ENCODE results near the gene FBXL12.

The FBXL12 gene

DNA sequence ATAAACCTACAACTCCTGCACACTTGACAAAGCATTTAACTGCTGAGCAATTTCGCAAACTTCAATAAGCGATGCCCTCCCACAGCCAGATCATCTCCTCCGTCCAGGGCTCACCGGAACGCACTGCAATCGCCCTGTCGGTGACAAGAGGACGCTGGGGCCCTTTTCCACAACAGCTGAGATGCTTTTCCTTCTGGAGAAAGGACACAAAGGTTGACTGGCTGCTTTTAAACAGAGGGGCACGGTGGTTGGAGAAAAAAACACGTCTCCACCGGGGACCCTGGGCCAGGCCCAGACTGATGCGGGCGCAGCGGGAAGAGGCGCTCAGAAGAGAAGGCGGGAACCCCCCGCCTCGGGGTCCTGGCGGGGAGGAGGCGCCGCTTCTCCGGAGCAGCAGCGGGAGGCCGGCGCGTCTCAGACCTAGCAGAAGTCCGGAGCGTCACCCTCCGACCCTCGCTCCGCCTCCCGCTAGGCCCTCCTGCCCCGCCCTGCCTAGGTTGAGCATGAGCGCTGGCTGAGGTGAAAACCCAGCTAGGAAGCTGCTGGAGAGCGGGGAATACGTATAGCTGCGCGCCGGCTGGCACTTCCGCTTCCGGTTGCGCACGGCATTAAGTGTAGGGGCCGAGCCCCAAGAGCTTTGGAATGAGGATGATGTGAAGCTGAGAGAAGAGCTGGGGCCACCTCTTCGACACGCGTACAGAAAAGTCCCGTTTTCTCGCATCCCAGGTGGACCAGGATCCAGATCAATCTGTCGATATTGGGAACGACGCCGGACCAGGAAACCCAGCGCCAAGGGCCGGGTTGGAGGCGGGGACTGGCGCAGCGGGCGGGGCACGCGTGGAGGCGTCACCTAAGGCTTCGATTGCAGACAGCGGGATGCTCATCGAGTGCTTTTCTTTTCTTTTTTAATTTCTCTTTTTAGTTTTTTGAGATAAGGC, 50.4 kb downstream of the FBXL12 start, which contains the start of gene ZNF846 (continued):
- TF ChIP-seq ZNF518A (tag by site-specific recombination; conservative IDR thresholded peaks at IDR 0.05; ENCODE audit: low read depth) (peak; percentile 91), ZNF610 (tag by site-specific recombination; IDR thresholded peaks at IDR 0.05; ENCODE audit: borderline replicate concordance) (peak; percentile 85), ZFP3 (tag by site-specific recombination; IDR thresholded peaks at IDR 0.05; ENCODE audit: low read depth) (no peak), ZNF837 (tag by site-specific recombination; IDR thresholded peaks at IDR 0.05) (no peak), HIC1 (tag by site-specific recombination; IDR thresholded peaks at IDR 0.05) (peak; percentile 93), GFI1B (tag by site-specific recombination; IDR thresholded peaks at IDR 0.05) (no peak), ZNF707 (tag by site-specific recombination; IDR thresholded peaks at IDR 0.05) (no peak), HOXC10 (CRISPR knock-in tag; IDR thresholded peaks at IDR 0.05) (no peak), ZNF146 (tag by site-specific recombination; IDR thresholded peaks at IDR 0.05) (0 out of 2 replicates have a peak, but pooled peaks have one; percentile 8), ZFP37 (tag by site-specific recombination; IDR thresholded peaks at IDR 0.05) (peak; percentile 89; the same call in 1 of the 2 replicates), ZNF654 (tag by site-specific recombination; IDR thresholded peaks at IDR 0.05; ENCODE audit: low read depth) (no peak), ZSCAN30 (tag by site-specific recombination; IDR thresholded peaks at IDR 0.05) (peak; percentile 79; the same call in 1 of the 2 replicates), ZNF629 (tag by site-specific recombination; IDR thresholded peaks at IDR 0.05) (peak; percentile 88), ZNF335 (tag by site-specific recombination; conservative IDR thresholded peaks at IDR 0.05) (peak; percentile 65), ZNF585B (tag by site-specific recombination; IDR thresholded peaks at IDR 0.05) (no peak), ZNF561 (tag by site-specific recombination; IDR thresholded peaks at IDR 0.05; ENCODE audit: borderline replicate concordance) (peak; percentile 90), ZBTB20 (tag by site-specific recombination; IDR thresholded peaks at IDR 0.05) (peak; percentile 75), ZSCAN16 (tag by site-specific recombination; IDR thresholded peaks at IDR 0.05) (no peak), KLF8 (tag by site-specific recombination; IDR thresholded peaks at IDR 0.05) (peak; percentile 86), INSM2 (tag by site-specific recombination; IDR thresholded peaks at IDR 0.05) (peak; percentile 62; the same call in 1 of the 2 replicates), ZIC2 (tag by site-specific recombination; IDR thresholded peaks at IDR 0.05) (peak; percentile 94), ZNF169 (tag by site-specific recombination; IDR thresholded peaks at IDR 0.05) (no peak)
- TF ChIP-seq, protein P1, sequence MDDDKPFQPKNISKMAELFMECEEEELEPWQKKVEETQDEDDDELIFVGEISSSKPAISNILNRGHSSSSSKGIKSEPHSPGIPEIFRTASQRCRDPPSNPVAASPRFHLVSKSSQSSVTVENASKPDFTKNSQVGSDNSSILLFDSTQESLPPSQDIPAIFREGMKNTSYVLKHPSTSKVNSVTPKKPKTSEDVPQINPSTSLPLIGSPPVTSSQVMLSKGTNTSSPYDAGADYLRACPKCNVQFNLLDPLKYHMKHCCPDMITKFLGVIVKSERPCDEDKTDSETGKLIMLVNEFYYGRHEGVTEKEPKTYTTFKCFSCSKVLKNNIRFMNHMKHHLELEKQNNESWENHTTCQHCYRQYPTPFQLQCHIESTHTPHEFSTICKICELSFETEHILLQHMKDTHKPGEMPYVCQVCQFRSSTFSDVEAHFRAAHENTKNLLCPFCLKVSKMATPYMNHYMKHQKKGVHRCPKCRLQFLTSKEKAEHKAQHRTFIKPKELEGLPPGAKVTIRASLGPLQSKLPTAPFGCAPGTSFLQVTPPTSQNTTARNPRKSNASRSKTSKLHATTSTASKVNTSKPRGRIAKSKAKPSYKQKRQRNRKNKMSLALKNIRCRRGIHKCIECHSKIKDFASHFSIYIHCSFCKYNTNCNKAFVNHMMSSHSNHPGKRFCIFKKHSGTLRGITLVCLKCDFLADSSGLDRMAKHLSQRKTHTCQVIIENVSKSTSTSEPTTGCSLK (tag by site-specific recombination; IDR thresholded peaks at IDR 0.05) = no peak
- TF ChIP-seq, protein P2, sequence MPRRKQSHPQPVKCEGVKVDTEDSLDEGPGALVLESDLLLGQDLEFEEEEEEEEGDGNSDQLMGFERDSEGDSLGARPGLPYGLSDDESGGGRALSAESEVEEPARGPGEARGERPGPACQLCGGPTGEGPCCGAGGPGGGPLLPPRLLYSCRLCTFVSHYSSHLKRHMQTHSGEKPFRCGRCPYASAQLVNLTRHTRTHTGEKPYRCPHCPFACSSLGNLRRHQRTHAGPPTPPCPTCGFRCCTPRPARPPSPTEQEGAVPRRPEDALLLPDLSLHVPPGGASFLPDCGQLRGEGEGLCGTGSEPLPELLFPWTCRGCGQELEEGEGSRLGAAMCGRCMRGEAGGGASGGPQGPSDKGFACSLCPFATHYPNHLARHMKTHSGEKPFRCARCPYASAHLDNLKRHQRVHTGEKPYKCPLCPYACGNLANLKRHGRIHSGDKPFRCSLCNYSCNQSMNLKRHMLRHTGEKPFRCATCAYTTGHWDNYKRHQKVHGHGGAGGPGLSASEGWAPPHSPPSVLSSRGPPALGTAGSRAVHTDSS (tag by site-specific recombination; IDR thresholded peaks at IDR 0.05) = no peak
- TF ChIP-seq, protein P3, sequence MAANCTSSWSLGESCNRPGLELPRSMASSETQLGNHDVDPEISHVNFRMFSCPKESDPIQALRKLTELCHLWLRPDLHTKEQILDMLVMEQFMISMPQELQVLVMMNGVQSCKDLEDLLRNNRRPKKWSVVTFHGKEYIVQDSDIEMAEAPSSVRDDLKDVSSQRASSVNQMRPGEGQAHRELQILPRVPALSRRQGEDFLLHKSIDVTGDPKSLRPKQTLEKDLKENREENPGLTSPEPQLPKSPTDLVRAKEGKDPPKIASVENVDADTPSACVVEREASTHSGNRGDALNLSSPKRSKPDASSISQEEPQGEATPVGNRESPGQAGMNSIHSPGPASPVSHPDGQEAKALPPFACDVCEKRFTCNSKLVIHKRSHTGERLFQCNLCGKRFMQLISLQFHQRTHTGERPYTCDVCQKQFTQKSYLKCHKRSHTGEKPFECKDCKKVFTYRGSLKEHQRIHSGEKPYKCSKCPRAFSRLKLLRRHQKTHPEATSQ (tag by site-specific recombination; IDR thresholded peaks at IDR 0.05) = peak; percentile 67; the same call in 1 of the 2 replicates
